Neural progenitor cell (in vitro differentiated cells): Measurements from ENCODE around the gene GPX6.

Experiments used
- CTCF ChIP-seq: fragments of 200-600 bp; sonication (generic); IDR thresholded peaks from 2 replicates; pipeline ENCODE4 v1.5.1; 2017; ENCODE audit warnings: antibody characterized with exemption, mild to moderate bottlenecking
- EZH2 ChIP-seq: fragments of 200-600 bp; sonication (generic); IDR thresholded peaks from 2 replicates; pipeline ENCODE4 v1.6.1; 2017; ENCODE audit warnings: antibody characterized with exemption, mild to moderate bottlenecking, moderate library complexity
- EZH2phosphoT487 ChIP-seq: fragments of 200-600 bp; sonication (generic); IDR thresholded peaks from 2 replicates; pipeline ENCODE4 v1.6.1; 2017; ENCODE audit warnings: antibody characterized with exemption

- TF ChIP-seq CTCF (no peak), EZH2 (no peak), EZH2phosphoT487 (no peak)
These were observed 26.7 kb downstream of the GPX6 start for GRCh38 chr6:28488916-28489365.
